ENCODE results near the gene CRTAC1. TPM values are rescaled to one million over a fixed set of nuclear protein-coding genes. Genes with fewer than 3 reads are reported as not detected.
A peak's percentile ranks its signal among the peaks of the same experiment; 100 is the strongest.

The CRTAC1 gene
- total and polyA plus RNA-seq, 12 donors: 0.22 to 12.4 (median 1.4) TPM

- Histone ChIP-seq H3K27ac (no peak overlapping the region), H3K4me3 (no peak overlapping the region), H3K27me3 (peaks cover 0 to 7% (median 0%) of the 10 kb centered on the region in 7 donors), H3K9me3 (no peaks in the 10 kb centered on the region), H3K36me3 (no peaks in the 10 kb centered on the region), H3K4me1 (no peaks in the 10 kb centered on the region)
- intact Hi-C loops (cut with DNase I): no loop called here
- DNase-seq: no peak
- TF ChIP-seq CTCF (IDR thresholded peaks at IDR 0.05): no peak
- no peak for ATAC-seq
- WGBS, 2 donors: 68 to 72% methylated on average over 12 of the region's 12 CpGs
Measured at GRCh38 chr10:97888641-97889262, 141.7 kb downstream of the CRTAC1 start.

GRCh38 chr10:97888134-97888533 lies 142.3 kb downstream of the CRTAC1 start:
- intact Hi-C loops (cut with DNase I): no loop called here
- no peak for TF ChIP-seq CTCF (IDR thresholded peaks at IDR 0.05)
- Histone ChIP-seq H3K27me3 (peaks cover 0 to 7% (median 0%) of the 10 kb centered on the region in 7 donors), H3K4me1 (no peaks in the 10 kb centered on the region), H3K27ac (no peak overlapping the region), H3K9me3 (no peaks in the 10 kb centered on the region), H3K4me3 (no peak overlapping the region), H3K36me3 (no peaks in the 10 kb centered on the region)
- 93 to 94% methylated on average over 7 of the region's 7 CpGs for WGBS, 2 donors
- DNase-seq (no peak), ATAC-seq (no peak)

GRCh38 chr10:97887399-97887798 lies 143.0 kb downstream of the CRTAC1 start:
- Histone ChIP-seq H3K27me3 (peaks cover 0 to 7% (median 0%) of the 10 kb centered on the region in 7 donors), H3K4me3 (no peak overlapping the region), H3K36me3 (no peaks in the 10 kb centered on the region), H3K4me1 (no peaks in the 10 kb centered on the region), H3K27ac (no peak overlapping the region), H3K9me3 (no peaks in the 10 kb centered on the region)
- no peak for TF ChIP-seq CTCF (IDR thresholded peaks at IDR 0.05)
- WGBS, 2 donors: 84 to 90% methylated on average over 6 of the region's 6 CpGs
- intact Hi-C loops (cut with DNase I): no loop called here
- peak in 1 of 8 donors; percentile 28 for ATAC-seq
- DNase-seq: no peak

GRCh38 chr10:97886286-97886685 lies 144.1 kb downstream of the CRTAC1 start:
- intact Hi-C loops (cut with DNase I): no loop called here
- H3K36me3 ChIP-seq: no peaks in the 10 kb centered on the region
- peaks cover 0 to 7% (median 0%) of the 10 kb centered on the region in 7 donors for H3K27me3 ChIP-seq
- H3K27ac ChIP-seq: no peak overlapping the region
- no peak overlapping the region for H3K4me3 ChIP-seq
- ATAC-seq (no peak), DNase-seq (no peak)
- H3K9me3 ChIP-seq: no peaks in the 10 kb centered on the region
- WGBS, 2 donors: 63 to 76% methylated on average over 5 of the region's 5 CpGs
- TF ChIP-seq CTCF (IDR thresholded peaks at IDR 0.05): no peak
- no peaks in the 10 kb centered on the region for H3K4me1 ChIP-seq
